HCT116 (cell line): ENCODE data around the gene THOC2. TPM values are rescaled to one million over a fixed set of nuclear protein-coding genes. Genes with fewer than 3 reads are reported as not detected.

Source experiments
- ATAC-seq: fragments of 200-7000 bp; cut with Tn5 transposase; 2 replicates; pipeline ENCODE4 v1.9.1; 2020; ENCODE audit warnings: mild to moderate bottlenecking, moderate library complexity
- BruUV-seq: library from RNA; stranded (reverse); fragments of 400-500 nt; replicated peaks from 2 replicates; lab custom pipeline; 2021; lab: Mats Ljungman, UMichigan
- CTCF ChIA-PET: fragments of 300-600 bp; sonication (Branson Sonifier 250); formaldehyde crosslinking; loops from one replicate; lab custom pipeline; 2021; ENCODE audit warnings: antibody characterized with exemption; lab: Charles Lee
- POLR2A ChIA-PET: fragments of 300-600, 350-600 bp; sonication (Branson Sonifier 250); formaldehyde crosslinking; loops from one replicate; lab custom pipeline; 2021; ENCODE audit warnings: antibody characterized with exemption; lab: Charles Lee
- RAD21 ChIA-PET, 2 experiments: fragments of 300-600 bp; sonication (Branson Sonifier 250); formaldehyde crosslinking; loops; one replicate each; lab custom pipeline; 2023; ENCODE audit warnings: low total read pairs in 2 of 2; ENCODE audit not compliant: uncharacterized antibody in 2 of 2, unreplicated experiment in 2 of 2, low non-redundant PET in 1 of 2; lab: Charles Lee
- DNase-seq: peaks from one replicate; pipeline ENCODE4 v3.0.0-alpha.2; 2010; ENCODE audit warnings: low read depth, low spot score
- H2AFZ ChIP-seq: fragments of 200-600 bp; shearing (Covaris generic), sonication (generic); 2 replicates; pipeline ENCODE4 v1.6.1; 2017; ENCODE audit warnings: low read depth, mixed run types, mixed read lengths, antibody characterized with exemption, low read length; ENCODE audit not compliant: poor library complexity, severe bottlenecking
- H3K27ac ChIP-seq: 2 replicates; pipeline ENCODE4 v1.5.1; 2012; ENCODE audit warnings: low read depth, low read length
- H3K27me3 ChIP-seq: fragments of 200-600 bp; sonication (generic); 2 replicates; pipeline ENCODE4 v1.6.1; 2016; ENCODE audit warnings: mixed run types, low read length, mixed read lengths; ENCODE audit not compliant: insufficient read depth
- H3K36me3 ChIP-seq, 2 experiments: fragments of 200-500 bp in 1 of 2; fragments of 200-600 bp in 1 of 2; sonication (Bioruptor generic) in 1 of 2; sonication (generic) in 1 of 2; 2 replicates each; pipeline versions ENCODE4 v1.5.1 to v1.6.1; 2014 to 2016; ENCODE audit warnings: low read length in 2 of 2, inconsistent platforms in 1 of 2, mixed read lengths in 1 of 2, mixed run types in 1 of 2; ENCODE audit not compliant: insufficient read depth in 2 of 2, control insufficient read depth in 1 of 2
- H3K4me1 ChIP-seq, 2 experiments: fragments of 200-600 bp in 1 of 2; sonication (generic) in 1 of 2; 2 replicates each; pipeline versions ENCODE4 v1.5.1 to v1.6.1; 2012 to 2017; ENCODE audit warnings: low read length in 2 of 2, inconsistent platforms in 1 of 2, mild to moderate bottlenecking in 1 of 2, mixed read lengths in 1 of 2, mixed run types in 1 of 2, moderate library complexity in 1 of 2; ENCODE audit not compliant: insufficient read depth in 2 of 2, control insufficient read depth in 1 of 2
- H3K4me2 ChIP-seq: fragments of 200-600 bp; sonication (generic); 2 replicates; pipeline ENCODE4 v1.6.1; 2017; ENCODE audit warnings: mixed run types, low read length, mixed read lengths
- H3K4me3 ChIP-seq, 2 experiments: fragments of 200-600 bp in 1 of 2; sonication (generic) in 1 of 2; replicated peaks in 1 of 2; 2 replicates each; pipeline ENCODE4 v1.5.1; 2011 to 2016; ENCODE audit warnings: low read length in 2 of 2, control low read depth in 1 of 2, low read depth in 1 of 2, mild to moderate bottlenecking in 1 of 2, mixed read lengths in 1 of 2, mixed run types in 1 of 2
- H3K79me2 ChIP-seq: fragments of 200-600 bp; sonication (generic); 2 replicates; pipeline ENCODE4 v1.6.1; 2017; ENCODE audit warnings: mild to moderate bottlenecking, mixed run types, low read length, moderate library complexity, mixed read lengths; ENCODE audit not compliant: insufficient read depth
- H3K9ac ChIP-seq: fragments of 200-600 bp; sonication (generic); 2 replicates; pipeline ENCODE4 v1.6.1; 2016; ENCODE audit warnings: low read length, mixed read lengths
- H3K9me2 ChIP-seq: fragments of 200-600 bp; sonication (generic), shearing (Covaris generic); 2 replicates; pipeline ENCODE4 v1.6.1; 2017; ENCODE audit warnings: mixed run types, mild to moderate bottlenecking, moderate library complexity; ENCODE audit not compliant: insufficient read depth
- H3K9me3 ChIP-seq, 2 experiments: fragments of 200-500 bp in 1 of 2; fragments of 200-600 bp in 1 of 2; sonication (Bioruptor generic) in 1 of 2; sonication (generic) in 1 of 2; 2 replicates each; pipeline ENCODE4 v1.6.1; 2014 to 2017; ENCODE audit warnings: low read length in 2 of 2, mixed read lengths in 2 of 2, inconsistent platforms in 1 of 2, low read depth in 1 of 2, mild to moderate bottlenecking in 1 of 2, mixed run types in 1 of 2, moderate library complexity in 1 of 2; ENCODE audit not compliant: control insufficient read depth in 1 of 2, insufficient read depth in 1 of 2
- H4K20me1 ChIP-seq: fragments of 200-600 bp; sonication (generic), shearing (Covaris generic); 2 replicates; pipeline ENCODE4 v1.6.1; 2017; ENCODE audit warnings: mixed run types, mild to moderate bottlenecking, moderate library complexity; ENCODE audit not compliant: insufficient read depth
- CBX3 ChIP-seq: IDR thresholded peaks from 2 replicates; pipeline ENCODE4 v1.6.1; 2012; ENCODE audit warnings: low read depth
- CTCF ChIP-seq, 3 experiments: fragments of 200-600 bp in 1 of 3; sonication (generic) in 1 of 3; IDR thresholded peaks in 2 of 3; conservative IDR thresholded peaks in 1 of 3; 2 replicates each; pipeline ENCODE4 v1.5.1; 2012 to 2017; ENCODE audit warnings: low read depth in 2 of 3, low read length in 2 of 3, antibody characterized with exemption in 1 of 3, borderline replicate concordance in 1 of 3, control low read depth in 1 of 3, mild to moderate bottlenecking in 1 of 3, mixed read lengths in 1 of 3, mixed run types in 1 of 3, moderate library complexity in 1 of 3; ENCODE audit not compliant: insufficient read depth in 1 of 3
- EGR1 ChIP-seq: IDR thresholded peaks from 2 replicates; pipeline ENCODE4 v1.6.1; 2012; ENCODE audit warnings: low read depth
- ELF1 ChIP-seq: IDR thresholded peaks from 2 replicates; pipeline ENCODE4 v1.6.1; 2012; ENCODE audit warnings: low read depth, borderline replicate concordance
- FOSL1 ChIP-seq: IDR thresholded peaks from 2 replicates; pipeline ENCODE4 v1.6.1; 2012; ENCODE audit warnings: low read depth
- JUND ChIP-seq: IDR thresholded peaks from 2 replicates; pipeline ENCODE4 v1.6.1; 2012
- POLR2A ChIP-seq: IDR thresholded peaks from 2 replicates; pipeline ENCODE4 v1.7.0; 2011; ENCODE audit warnings: borderline replicate concordance; ENCODE audit not compliant: insufficient read depth, insufficient read length; ENCODE audit errors: extremely low read depth
- POLR2AphosphoS5 ChIP-seq: IDR thresholded peaks from 2 replicates; pipeline ENCODE4 v1.6.1; 2011; ENCODE audit warnings: mild to moderate bottlenecking, low read depth, low read length, moderate library complexity
- SIN3A ChIP-seq: IDR thresholded peaks from 2 replicates; pipeline ENCODE4 v1.6.1; 2012; ENCODE audit warnings: low read depth
- SRF ChIP-seq: IDR thresholded peaks from 2 replicates; pipeline ENCODE4 v1.6.1; 2012; ENCODE audit warnings: low read depth
- YY1 ChIP-seq: IDR thresholded peaks from 2 replicates; pipeline ENCODE4 v1.6.1; 2011; ENCODE audit warnings: low read length, low read depth, moderate library complexity, mild to moderate bottlenecking; ENCODE audit not compliant: insufficient replicate concordance; ENCODE audit errors: extremely low read depth
- ZNF274 ChIP-seq: fragments of 200-500 bp; sonication (Bioruptor generic); IDR thresholded peaks from 2 replicates; pipeline ENCODE4 v1.6.1; 2014; ENCODE audit warnings: mild to moderate bottlenecking, low read depth, low read length, inconsistent platforms
- intact Hi-C: fragments of 100-400 bp; cut with micrococcal nuclease; formaldehyde crosslinking; loops from 2 replicates; pipeline ENCODE4 v1.10.0; 2022
- total RNA-seq: library from RNA; stranded (reverse); gene quantifications from one replicate; pipeline ENCODE4 v1.2.1, GENCODE V29; 2021; ENCODE audit not compliant: unreplicated experiment

The THOC2 gene
- total RNA-seq, 1 experiment from 2014 or later, result 85.3 TPM

GRCh38 chrX:123753656-123754350 is 21.0 kb upstream of the THOC2 start:
- Histone ChIP-seq H3K36me3 (no peaks in the 10 kb centered on the region), H4K20me1 (no peaks in the 10 kb centered on the region), H3K9me3 (no peaks in the 10 kb centered on the region), H3K4me1 (peaks cover 3 to 17% of the 10 kb centered on the region in 2 experiments; a peak in 2 of 4 replicates), H3K9me2 (no peaks in the 10 kb centered on the region), H3K4me3 (no peak overlapping the region), H2AFZ (no peak overlapping the region), H3K9ac (no peak overlapping the region), H3K79me2 (no peaks in the 10 kb centered on the region), H3K27me3 (no peaks in the 10 kb centered on the region), H3K4me2 (no peak overlapping the region), H3K27ac (no peak overlapping the region)
- RAD21 ChIA-PET, result no interaction called here
- POLR2A ChIA-PET, result no interaction called here
- ATAC-seq, result no peak
- no peak for TF ChIP-seq POLR2AphosphoS5
- no peak for TF ChIP-seq ZNF274
- TF ChIP-seq POLR2A, result no peak
- no peak for TF ChIP-seq JUND
- TF ChIP-seq CTCF (IDR thresholded peaks at IDR 0.05 in 2 of 3, conservative IDR thresholded peaks at IDR 0.05 in 1 of 3; ENCODE audit: borderline replicate concordance in 1 of 3, insufficient read depth in 1 of 3, low read depth in 2 of 3, low read length in 2 of 3), result no peak
- TF ChIP-seq YY1, result no peak
- no peak for TF ChIP-seq ELF1
- no peak for TF ChIP-seq FOSL1
- TF ChIP-seq EGR1, result no peak
- TF ChIP-seq SRF, result no peak
- TF ChIP-seq CBX3, result no peak
- no peak for TF ChIP-seq SIN3A
- CTCF ChIA-PET, result no interaction called here
- no peak for DNase-seq
- intact Hi-C loops, result no loop called here
- no TSS peak for BruUV-seq
